NT2/D1 (cell line): ENCODE results near the gene HPCA.
A peak's percentile ranks its signal among the peaks of the same experiment; 100 is the strongest.

Experiments used
- DNase-seq: peaks from one replicate; pipeline ENCODE4 v3.0.0-alpha.2; 2011; ENCODE audit warnings: low read depth, low spot score
- H3K27me3 ChIP-seq: 2 replicates; pipeline ENCODE4 v1.6.0; 2011; ENCODE audit warnings: mild to moderate bottlenecking; ENCODE audit not compliant: insufficient read length, insufficient read depth
- H3K36me3 ChIP-seq: 2 replicates; pipeline ENCODE4 v1.6.1; 2011; ENCODE audit warnings: mild to moderate bottlenecking, low read length, mixed read lengths; ENCODE audit not compliant: insufficient read depth, insufficient read length
- H3K4me1 ChIP-seq: 2 replicates; pipeline ENCODE4 v1.5.1; 2011; ENCODE audit not compliant: insufficient read depth, insufficient read length
- H3K4me3 ChIP-seq: 2 replicates; pipeline ENCODE4 v1.5.1; 2011; ENCODE audit warnings: low read depth; ENCODE audit not compliant: insufficient read length
- H3K9ac ChIP-seq: 2 replicates; pipeline ENCODE4 v1.6.0; 2011; ENCODE audit warnings: low read depth; ENCODE audit not compliant: insufficient read length
- H3K9me3 ChIP-seq: 2 replicates; pipeline ENCODE4 v1.5.1; 2011; ENCODE audit warnings: mild to moderate bottlenecking, low read length; ENCODE audit not compliant: insufficient read depth
- SUZ12 ChIP-seq: IDR thresholded peaks from 2 replicates; pipeline ENCODE4 v1.6.1; 2011; ENCODE audit not compliant: insufficient read length, insufficient read depth; ENCODE audit errors: extremely low read depth
- YY1 ChIP-seq: IDR thresholded peaks from 2 replicates; pipeline ENCODE4 v1.6.1; 2011; ENCODE audit not compliant: insufficient read length, insufficient read depth
- ZNF274 ChIP-seq: IDR thresholded peaks from 2 replicates; pipeline ENCODE4 v1.6.1; 2011; ENCODE audit warnings: mild to moderate bottlenecking, low read depth, low read length

The HPCA gene

DNA sequence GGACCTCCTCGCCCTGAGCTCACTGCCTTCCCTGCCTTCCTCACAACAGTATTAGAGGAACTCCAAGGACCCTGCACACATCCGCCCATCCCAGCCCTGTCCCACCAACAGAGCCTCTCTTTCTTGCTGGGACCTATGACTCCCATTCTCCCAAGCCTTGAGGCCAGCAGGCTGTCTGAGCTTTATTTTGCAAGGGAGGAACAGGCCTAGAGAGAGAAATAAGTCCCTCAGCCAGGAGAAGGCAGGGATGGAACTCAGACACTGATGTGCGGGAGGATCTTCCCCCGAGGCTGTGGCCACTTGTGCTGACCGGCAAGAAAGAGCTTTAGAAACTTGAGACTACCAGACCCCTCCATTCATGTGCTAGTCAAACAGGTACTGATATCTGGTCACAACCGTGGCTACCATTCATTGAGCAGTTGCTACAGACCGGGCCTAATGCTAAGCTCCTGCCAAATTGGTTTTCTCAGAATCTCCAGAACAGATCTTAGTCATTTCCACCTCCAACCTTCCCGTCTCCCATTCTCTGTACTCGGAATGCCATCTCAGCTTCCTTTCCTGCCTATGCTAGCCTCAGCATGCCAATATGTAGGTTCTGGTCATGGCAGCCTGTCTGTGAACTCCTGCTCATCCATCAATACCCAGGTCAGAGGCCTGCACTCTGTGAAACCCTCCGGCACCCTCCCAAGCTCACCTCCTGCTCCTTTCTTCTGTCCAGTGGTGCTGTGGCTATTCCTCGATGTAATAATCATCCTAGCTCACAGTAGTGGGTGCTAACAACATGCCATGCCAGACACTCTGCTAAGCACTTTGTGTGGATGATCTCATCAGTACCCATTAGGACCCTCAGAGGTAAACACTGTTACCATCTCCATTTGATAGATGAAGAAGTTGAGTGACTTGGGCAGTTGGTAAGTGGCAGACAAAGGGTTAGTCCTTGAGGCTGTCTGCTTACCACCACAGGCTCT is 11.1 kb downstream of the HPCA start:
- peaks cover 9% of the 10 kb centered on the region for H3K4me1 ChIP-seq
- peaks cover 5% of the 10 kb centered on the region; the same call in 1 of the 2 replicates for H3K9me3 ChIP-seq
- H3K4me3 ChIP-seq, result no peak overlapping the region
- H3K9ac ChIP-seq, result no peak overlapping the region
- peaks cover 21% of the 10 kb centered on the region for H3K36me3 ChIP-seq
- peaks cover 23% of the 10 kb centered on the region for H3K27me3 ChIP-seq
- DNase-seq, result no peak
- TF ChIP-seq SUZ12, result no peak
- TF ChIP-seq YY1, result no peak
- TF ChIP-seq ZNF274, result no peak

DNA sequence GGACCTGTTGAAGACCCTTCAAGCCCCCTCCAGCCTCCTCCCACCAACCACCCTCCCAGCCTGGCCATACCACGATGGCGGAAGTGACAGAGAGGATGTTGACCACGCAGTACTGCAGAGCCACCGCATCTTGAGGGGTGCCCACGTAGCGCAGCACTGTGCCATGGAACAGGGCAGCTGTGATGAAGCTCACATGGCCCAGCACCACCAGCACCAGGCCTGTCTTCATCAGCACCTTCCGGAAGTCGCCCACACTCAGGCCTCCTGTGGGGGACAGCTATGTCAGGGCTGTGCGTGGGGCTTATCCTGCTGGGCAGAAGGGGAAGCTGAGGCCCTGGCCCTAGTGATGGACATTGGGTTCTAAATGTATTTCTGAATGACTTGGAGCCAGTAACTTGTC is 11.8 kb downstream of the HPCA start:
- no peak for DNase-seq
- peaks cover 21% of the 10 kb centered on the region for H3K27me3 ChIP-seq
- peaks cover 5% of the 10 kb centered on the region for H3K4me1 ChIP-seq
- H3K9ac ChIP-seq, result no peak overlapping the region
- no peak overlapping the region for H3K4me3 ChIP-seq
- TF ChIP-seq YY1 (no peak), SUZ12 (no peak), ZNF274 (no peak)
- H3K9me3 ChIP-seq, result no peaks in the 10 kb centered on the region
- peaks cover 21% of the 10 kb centered on the region for H3K36me3 ChIP-seq

DNA sequence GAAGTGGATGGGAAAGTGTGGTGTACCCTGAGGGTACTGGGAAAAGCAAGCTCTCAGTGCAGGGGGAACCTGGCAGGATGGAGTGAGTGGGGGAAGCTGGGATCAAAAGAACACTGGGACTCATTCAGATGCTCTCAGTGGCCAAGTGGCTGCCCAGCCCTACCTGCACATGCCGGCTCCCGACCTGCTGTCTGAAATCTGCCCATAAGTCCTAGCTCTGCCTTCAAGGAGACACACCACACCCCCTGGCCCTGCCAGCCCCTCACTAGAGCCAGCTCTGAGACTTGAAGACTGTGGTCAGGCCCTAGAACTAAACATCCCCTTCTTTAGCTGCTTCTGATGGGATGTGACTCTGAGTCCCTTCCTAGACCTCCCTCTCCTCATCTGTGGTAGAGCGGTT is 12.7 kb downstream of the HPCA start:
- Histone ChIP-seq H3K27me3 (peaks cover 21% of the 10 kb centered on the region), H3K4me1 (peaks cover 5% of the 10 kb centered on the region), H3K9me3 (no peaks in the 10 kb centered on the region), H3K4me3 (no peak overlapping the region), H3K36me3 (peaks cover 21% of the 10 kb centered on the region), H3K9ac (no peak overlapping the region)
- TF ChIP-seq YY1 (no peak), ZNF274 (no peak), SUZ12 (no peak)
- no peak for DNase-seq

DNA sequence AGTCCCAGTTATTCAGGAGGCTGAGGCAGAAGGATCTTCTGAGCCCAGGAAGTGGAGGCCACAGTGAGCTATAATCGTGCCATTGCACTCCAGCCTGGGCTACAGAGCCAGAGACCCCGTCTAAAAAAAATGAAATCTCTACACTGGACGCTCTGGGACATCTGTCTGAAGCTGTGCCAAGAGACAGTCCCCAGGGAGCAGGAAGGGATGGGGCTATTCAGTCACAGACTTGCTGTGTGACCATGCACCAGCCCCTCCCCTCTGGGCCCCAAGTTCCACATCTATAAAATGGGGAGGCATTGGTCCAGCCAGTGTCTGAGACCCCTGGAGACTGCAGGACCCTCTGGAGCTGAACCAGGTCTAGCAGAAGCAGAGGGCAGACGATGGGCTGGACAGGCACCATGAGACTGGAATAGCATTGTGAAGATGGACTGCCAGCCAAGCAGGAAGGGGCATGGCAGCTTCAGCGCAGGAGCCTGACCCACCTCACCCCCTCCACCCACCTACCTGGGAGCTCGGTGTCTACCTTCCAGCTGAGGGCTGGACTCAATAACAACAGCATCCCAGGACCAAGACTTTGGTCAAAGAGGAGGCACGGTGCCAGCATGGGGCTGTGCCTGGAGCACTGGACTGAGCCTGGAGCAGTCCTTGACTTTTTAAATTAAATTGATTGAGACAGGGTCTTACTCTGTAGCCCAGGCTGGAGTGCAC is 13.4 kb downstream of the HPCA start:
- H3K4me1 ChIP-seq, result peaks cover 2% of the 10 kb centered on the region
- H3K4me3 ChIP-seq, result no peak overlapping the region
- no peak for DNase-seq
- H3K27me3 ChIP-seq, result peaks cover 21% of the 10 kb centered on the region
- H3K9me3 ChIP-seq, result no peaks in the 10 kb centered on the region
- TF ChIP-seq YY1, result no peak
- no peak for TF ChIP-seq SUZ12
- TF ChIP-seq ZNF274, result no peak
- peaks cover 20% of the 10 kb centered on the region for H3K36me3 ChIP-seq
- H3K9ac ChIP-seq, result no peak overlapping the region

DNA sequence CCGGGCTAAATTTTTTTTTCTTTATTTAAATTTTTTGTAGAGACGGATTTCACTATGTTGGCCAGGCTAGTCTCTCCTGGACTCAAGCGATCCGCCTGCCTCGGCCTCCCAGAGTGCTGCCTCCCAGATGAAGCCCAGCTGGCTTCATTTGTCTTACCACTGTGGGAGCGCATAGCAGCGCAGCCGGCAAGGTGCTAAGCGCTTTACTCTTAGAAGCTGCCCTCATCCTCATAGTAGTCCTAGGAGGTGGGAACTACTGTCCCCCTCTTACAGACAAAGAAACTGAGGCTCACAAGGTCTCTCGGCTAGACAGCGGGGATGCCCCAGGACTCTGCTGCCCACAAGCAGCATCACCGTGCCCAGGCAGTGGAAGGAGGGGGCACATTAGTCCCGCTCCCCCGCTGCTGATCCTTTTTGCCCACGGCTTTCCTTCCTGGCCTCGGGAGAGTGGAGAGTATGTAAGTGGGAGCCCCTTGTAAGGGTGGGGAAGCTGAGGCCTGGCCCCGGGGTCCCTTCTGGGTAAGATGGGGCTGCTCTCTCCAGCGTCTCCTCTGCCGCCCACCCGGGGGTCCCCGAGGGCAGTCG is 14.2 kb downstream of the HPCA start:
- H3K36me3 ChIP-seq, result peaks cover 15% of the 10 kb centered on the region
- no peaks in the 10 kb centered on the region for H3K4me1 ChIP-seq
- H3K4me3 ChIP-seq, result peak overlapping the region; percentile 56
- H3K9ac ChIP-seq, result peak overlapping the region; percentile 80
- no peak for DNase-seq
- H3K27me3 ChIP-seq, result peaks cover 21% of the 10 kb centered on the region
- TF ChIP-seq ZNF274, result no peak
- no peak for TF ChIP-seq YY1
- TF ChIP-seq SUZ12, result no peak
- no peaks in the 10 kb centered on the region for H3K9me3 ChIP-seq

DNA sequence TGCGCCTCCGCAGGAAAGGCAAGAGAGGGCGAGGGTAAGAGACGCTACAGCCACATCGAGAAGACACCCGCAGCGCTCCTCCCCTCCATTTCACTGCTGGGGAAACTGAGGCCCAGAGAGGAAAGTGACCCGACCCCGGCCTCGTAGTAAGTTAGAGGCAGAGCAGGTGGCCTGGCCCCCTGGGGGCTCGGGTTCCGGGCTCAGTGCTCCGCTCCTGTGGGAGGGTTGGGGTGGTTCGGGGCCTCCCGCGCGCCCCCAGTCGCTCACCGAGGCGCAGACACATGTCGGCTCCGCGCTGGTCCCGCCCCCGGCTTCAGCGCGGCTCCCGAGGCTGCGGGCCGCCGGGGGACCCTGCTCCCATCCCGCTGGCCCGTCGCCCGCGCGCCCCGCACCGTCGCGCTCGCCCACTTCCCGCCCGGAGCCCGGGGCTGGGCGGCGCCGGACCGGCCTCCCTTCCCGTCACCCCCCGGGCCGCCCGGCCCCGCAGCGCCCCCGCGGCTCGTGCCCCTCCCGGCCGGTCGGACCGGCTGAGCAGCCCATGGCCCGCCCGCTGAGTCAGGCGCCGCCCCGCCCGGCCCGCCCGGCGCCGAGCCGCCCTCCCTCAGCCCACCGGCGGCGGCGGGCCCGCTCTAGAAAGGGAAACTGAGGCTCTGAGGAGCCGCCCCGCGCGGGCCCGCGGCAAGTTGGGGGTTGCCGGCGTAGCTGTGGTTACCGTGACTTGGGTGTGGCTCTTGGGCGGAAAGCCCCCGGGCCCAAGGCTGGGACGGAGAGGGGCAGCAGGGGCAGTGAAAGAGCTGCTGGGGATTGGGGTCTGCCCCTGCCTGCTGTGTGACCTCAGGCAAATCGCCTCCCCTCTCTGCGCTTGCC is 14.9 kb downstream of the HPCA start, which contains the start of gene TMEM54:
TMEM54 (minus strand) TSS at position 434 of the 867 bp plus-strand sequence; CDS start at position 283, 151 bp downstream.
- Histone ChIP-seq H3K4me1 (no peaks in the 10 kb centered on the region), H3K9ac (peak within 1 kb of the TSS; percentile 80), H3K4me3 (peak within 1 kb of the TSS; percentile 56), H3K36me3 (peaks cover 9% of the 10 kb centered on the region), H3K27me3 (peaks cover 21% of the 10 kb centered on the region), H3K9me3 (no peaks in the 10 kb centered on the region)
- TF ChIP-seq SUZ12 (no peak), YY1 (no peak), ZNF274 (no peak)
- DNase-seq, result no peak
